ENCODE results near the gene TSSK3.

The TSSK3 gene

DNA sequence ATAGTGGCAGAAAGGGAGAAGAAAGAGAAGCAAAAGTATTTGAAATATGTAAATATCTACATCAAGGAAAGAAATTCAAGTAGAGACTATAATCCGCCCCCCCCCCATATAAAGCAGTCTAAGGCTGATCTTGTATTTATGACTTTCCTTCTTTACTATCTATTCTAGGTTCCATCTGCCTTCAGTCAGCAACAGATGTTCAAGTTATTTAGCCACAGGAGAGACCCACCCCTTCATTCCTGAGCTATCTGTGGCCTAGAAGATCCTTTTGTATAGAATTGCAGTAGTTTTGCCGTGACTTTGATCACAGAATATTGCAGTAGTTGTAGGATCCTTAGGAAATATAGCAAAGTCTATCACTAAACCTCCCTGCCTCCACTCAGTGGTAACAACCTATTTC, 42.6 kb downstream of the TSSK3 start:
- Histone ChIP-seq H3K4me3 (ENCODE audit: extremely low read depth, insufficient read depth, low read length, poor library complexity, severe bottlenecking) (no peak overlapping the region), H3K36me3 (ENCODE audit: control insufficient read depth, insufficient read depth, low read length) (no peaks in the 10 kb centered on the region), H3K4me1 (ENCODE audit: control insufficient read depth, insufficient read depth, low read length, poor library complexity, severe bottlenecking) (peaks cover 3% of the 10 kb centered on the region), H3K27ac (ENCODE audit: low read depth, low read length, severe bottlenecking) (no peak overlapping the region), H3K9me3 (ENCODE audit: control insufficient read depth, low read length) (no peaks in the 10 kb centered on the region)
- whole genome bisulfite sequencing, 2 experiments (ENCODE audit: insufficient coverage in 2 of 2): no CpG with 5 or more reads among the region's 2 CpGs

DNA sequence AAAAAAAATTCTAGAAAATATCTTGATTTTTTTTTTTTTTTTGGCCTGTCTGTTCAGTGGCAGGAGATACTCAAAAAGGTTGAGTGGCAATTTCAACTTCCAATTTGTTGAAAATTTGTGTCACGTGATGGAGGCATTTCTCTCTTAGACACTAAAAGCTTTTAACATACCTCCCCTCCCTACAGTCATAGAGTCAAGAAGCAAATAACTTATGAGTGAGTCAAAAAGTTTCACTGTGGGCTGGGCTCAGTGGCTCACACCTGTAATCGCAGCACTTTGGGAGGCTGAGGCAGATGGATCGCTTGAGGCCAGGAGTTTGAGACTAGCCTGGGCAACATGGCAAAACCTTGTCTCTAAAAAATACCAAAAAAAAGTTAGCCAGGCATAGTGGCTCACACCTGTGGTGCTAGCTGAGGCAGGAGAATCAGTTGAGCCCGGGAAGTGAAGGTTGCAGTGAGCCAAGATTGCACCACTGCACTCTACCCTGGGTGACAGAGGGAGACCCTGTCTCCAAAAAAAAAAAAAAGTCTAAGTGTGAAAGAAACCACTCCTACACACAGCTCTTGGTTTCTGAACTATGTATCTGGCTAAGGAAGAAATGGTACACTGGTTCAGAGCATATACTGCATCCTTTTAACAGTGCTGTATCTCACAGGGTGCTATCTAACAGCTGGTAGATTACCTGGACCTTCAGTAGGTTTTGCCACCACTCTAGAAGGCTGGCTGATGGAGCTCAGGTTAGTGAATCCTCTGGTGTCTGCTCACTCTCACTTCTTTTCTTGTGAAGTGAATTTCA, 43.5 kb downstream of the TSSK3 start:
- peaks cover 3% of the 10 kb centered on the region for H3K4me1 ChIP-seq (ENCODE audit: control insufficient read depth, insufficient read depth, low read length, poor library complexity, severe bottlenecking)
- H3K4me3 ChIP-seq (ENCODE audit: extremely low read depth, insufficient read depth, low read length, poor library complexity, severe bottlenecking): no peak overlapping the region
- H3K9me3 ChIP-seq (ENCODE audit: control insufficient read depth, low read length): no peaks in the 10 kb centered on the region
- H3K36me3 ChIP-seq (ENCODE audit: control insufficient read depth, insufficient read depth, low read length): no peaks in the 10 kb centered on the region
- WGBS, 2 experiments (ENCODE audit: insufficient coverage in 2 of 2): 86 to 90% methylated on average over 2 to 3 of the region's 4 CpGs
- no peak overlapping the region for H3K27ac ChIP-seq (ENCODE audit: low read depth, low read length, severe bottlenecking)

DNA sequence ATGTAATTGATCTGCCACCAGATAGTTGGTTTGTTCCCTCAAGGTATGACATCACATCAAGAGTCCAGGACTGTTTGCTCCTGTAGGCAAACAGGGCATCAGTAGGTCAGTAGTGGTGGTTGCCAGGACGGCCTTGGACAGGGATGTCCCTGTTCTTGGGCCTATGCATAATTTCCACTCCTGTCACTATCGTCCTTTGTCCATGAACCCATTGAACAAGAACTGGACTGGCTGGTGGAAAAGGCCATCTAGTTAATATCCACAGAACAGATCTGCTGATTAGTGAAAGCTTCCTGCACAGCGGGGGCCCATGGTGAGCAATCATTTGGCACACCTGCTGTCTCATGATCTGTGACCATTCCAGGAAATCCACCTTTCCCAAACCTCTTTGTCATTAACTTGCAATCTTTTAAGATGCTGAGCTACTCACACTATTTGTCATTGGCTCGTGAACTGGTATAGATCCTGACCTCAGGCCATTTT, 44.3 kb downstream of the TSSK3 start:
- WGBS, 2 experiments (ENCODE audit: insufficient coverage in 2 of 2): 89 to 90% methylated on average over 3 to 4 of the region's 4 CpGs
- no peak overlapping the region for H3K4me3 ChIP-seq (ENCODE audit: extremely low read depth, insufficient read depth, low read length, poor library complexity, severe bottlenecking)
- no peak overlapping the region for H3K27ac ChIP-seq (ENCODE audit: low read depth, low read length, severe bottlenecking)
- no peaks in the 10 kb centered on the region for H3K9me3 ChIP-seq (ENCODE audit: control insufficient read depth, low read length)
- no peaks in the 10 kb centered on the region for H3K4me1 ChIP-seq (ENCODE audit: control insufficient read depth, insufficient read depth, low read length, poor library complexity, severe bottlenecking)
- H3K36me3 ChIP-seq (ENCODE audit: control insufficient read depth, insufficient read depth, low read length): no peaks in the 10 kb centered on the region

DNA sequence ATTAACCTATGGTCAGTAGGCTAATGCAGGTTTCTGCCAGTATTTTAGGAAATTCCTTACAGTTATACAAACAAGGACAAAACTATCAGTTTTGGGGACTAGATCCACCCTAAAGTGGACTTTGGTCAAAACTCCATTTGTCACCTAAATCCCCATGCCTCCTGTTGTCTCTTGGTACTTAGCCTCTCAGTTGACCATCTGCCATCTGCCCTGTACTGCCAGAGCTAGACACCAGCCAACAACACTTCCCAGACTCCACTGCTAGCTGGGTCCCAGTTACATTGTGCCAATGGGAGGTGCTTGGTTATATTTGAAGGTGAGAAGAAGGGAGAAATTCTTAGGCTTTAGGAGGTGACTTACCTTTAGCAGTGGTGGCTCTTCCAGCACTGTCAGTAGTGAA, 48.9 kb downstream of the TSSK3 start:
- Histone ChIP-seq H3K4me1 (ENCODE audit: control insufficient read depth, insufficient read depth, low read length, poor library complexity, severe bottlenecking) (no peaks in the 10 kb centered on the region), H3K9me3 (ENCODE audit: control insufficient read depth, low read length) (peaks cover 17% of the 10 kb centered on the region), H3K36me3 (ENCODE audit: control insufficient read depth, insufficient read depth, low read length) (no peaks in the 10 kb centered on the region), H3K27ac (ENCODE audit: low read depth, low read length, severe bottlenecking) (no peak overlapping the region), H3K4me3 (ENCODE audit: extremely low read depth, insufficient read depth, low read length, poor library complexity, severe bottlenecking) (no peak overlapping the region)

DNA sequence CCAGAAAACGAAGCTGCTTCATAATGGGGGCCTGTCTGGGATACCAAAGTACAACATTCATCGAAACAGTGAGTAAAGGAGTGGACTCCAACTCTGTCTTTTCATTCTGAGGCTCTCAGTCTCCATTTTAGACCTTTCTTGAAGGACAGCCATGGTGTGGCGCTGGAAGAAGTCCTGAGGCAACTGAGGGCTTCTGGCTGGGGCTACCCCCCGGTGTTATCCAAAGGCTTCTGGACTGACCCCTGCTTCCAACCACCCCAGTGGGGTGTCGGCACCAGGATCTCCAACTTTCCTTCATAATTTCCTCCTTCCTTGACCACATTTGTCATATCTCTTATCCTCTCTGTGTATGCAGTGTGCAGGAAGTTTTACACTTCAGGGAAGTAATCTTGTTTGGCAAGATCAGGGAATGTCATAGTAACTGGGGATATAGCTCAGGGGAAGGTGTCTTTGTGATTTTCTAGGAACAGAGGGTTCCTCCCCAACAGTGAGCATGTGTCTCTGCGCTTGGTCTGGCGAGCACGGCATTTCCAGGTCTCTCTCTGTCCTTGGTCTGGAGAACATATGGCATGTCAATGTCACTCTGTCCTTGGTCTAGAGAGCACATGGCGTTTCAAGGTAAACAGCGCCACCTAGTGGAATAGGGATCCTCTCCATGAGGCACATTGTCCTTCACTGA, 51.3 kb downstream of the TSSK3 start:
- no peaks in the 10 kb centered on the region for H3K4me1 ChIP-seq (ENCODE audit: control insufficient read depth, insufficient read depth, low read length, poor library complexity, severe bottlenecking)
- H3K36me3 ChIP-seq (ENCODE audit: control insufficient read depth, insufficient read depth, low read length): no peaks in the 10 kb centered on the region
- WGBS, 2 experiments (ENCODE audit: insufficient coverage in 2 of 2): 68 to 73% methylated on average over 8 of the region's 10 CpGs
- no peak overlapping the region for H3K27ac ChIP-seq (ENCODE audit: low read depth, low read length, severe bottlenecking)
- H3K4me3 ChIP-seq (ENCODE audit: extremely low read depth, insufficient read depth, low read length, poor library complexity, severe bottlenecking): no peak overlapping the region
- peaks cover 17% of the 10 kb centered on the region for H3K9me3 ChIP-seq (ENCODE audit: control insufficient read depth, low read length)

Measured in mesodermal cell (in vitro differentiated cells).